ENCODE results near the gene SLC4A2.
"Not testable (repeated sequence)": the region's sequence is repeated elsewhere in the genome, so short reads cannot be mapped to it uniquely, and the experiment has no call there.

Gene SLC4A2

GRCh38 chr7:151026771-151027727 is 32.3 kb upstream of the SLC4A2 start:
- H3K36me3 ChIP-seq (ENCODE audit: control insufficient read depth, insufficient read depth, low read length); H3K4me3 ChIP-seq (ENCODE audit: low read length); H3K27me3 ChIP-seq (ENCODE audit: control insufficient read depth, insufficient read depth, low read length); H3K9me3 ChIP-seq (ENCODE audit: control insufficient read depth, low read length): not testable (repeated sequence)
- Histone ChIP-seq H3K9ac (ENCODE audit: low read length) (peak overlapping the region; percentile 62), H3K4me1 (ENCODE audit: control insufficient read depth, insufficient read depth, low read length) (peaks cover 19% of the 10 kb centered on the region)

- not testable (repeated sequence) for H3K27me3 ChIP-seq (ENCODE audit: control insufficient read depth, insufficient read depth, low read length); H3K9me3 ChIP-seq (ENCODE audit: control insufficient read depth, low read length); H3K36me3 ChIP-seq (ENCODE audit: control insufficient read depth, insufficient read depth, low read length)
- Histone ChIP-seq H3K4me3 (ENCODE audit: low read length) (peak overlapping the region; percentile 29), H3K9ac (ENCODE audit: low read length) (peak overlapping the region; percentile 62), H3K4me1 (ENCODE audit: control insufficient read depth, insufficient read depth, low read length) (peaks cover 19% of the 10 kb centered on the region)
Measured at GRCh38 chr7:151027728-151028130, 31.7 kb upstream of the SLC4A2 start.

DNA sequence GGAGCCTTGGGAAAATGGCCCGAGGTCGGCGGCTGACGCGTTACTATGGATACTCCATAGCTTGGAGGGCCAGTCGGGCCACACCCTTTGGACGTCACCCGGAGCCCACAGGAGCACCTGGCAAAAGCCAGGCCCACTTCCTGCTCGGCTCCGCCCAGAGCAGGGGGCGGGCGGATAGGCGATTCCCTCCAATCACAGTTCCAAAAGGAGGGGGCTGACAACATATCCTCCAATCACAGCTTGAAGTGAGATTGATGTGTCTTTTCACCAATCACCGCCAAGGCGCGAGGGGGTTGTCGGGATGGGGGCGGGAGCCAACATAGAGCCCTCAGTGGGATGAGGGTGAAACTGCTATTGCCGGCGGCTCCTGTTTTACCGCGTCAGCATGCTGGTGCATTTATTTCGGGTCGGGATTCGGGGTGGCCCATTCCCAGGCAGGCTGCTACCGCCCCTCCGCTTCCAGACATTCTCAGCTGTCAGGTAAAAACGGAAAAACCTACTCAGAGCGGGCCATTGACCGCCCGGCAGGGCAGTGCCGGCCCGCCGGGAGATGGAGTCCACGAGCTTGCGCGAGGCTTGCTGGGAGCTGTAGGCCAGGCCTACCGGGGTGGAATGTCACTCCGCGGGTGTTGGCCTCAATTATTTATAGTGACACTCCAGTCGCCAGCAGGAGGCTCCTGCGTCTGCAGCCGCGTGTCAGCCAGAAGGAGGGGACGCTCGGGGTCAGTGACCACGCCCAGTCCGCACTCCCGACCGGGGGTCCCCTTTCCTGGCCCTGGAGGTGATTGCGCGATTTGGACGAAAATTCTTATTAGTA is 31.1 kb upstream of the SLC4A2 start, which contains the start of gene ABCB8:
Gene ABCB8, plus strand, starts transcription at position 320 of the 817 bp plus-strand sequence. Its CDS starts 66 bp downstream, at position 386.
- peak within 1 kb of the TSS; percentile 99 for H3K4me3 ChIP-seq (ENCODE audit: low read length)
- no peaks in the 10 kb centered on the region for H3K27me3 ChIP-seq (ENCODE audit: control insufficient read depth, insufficient read depth, low read length)
- no peaks in the 10 kb centered on the region for H3K36me3 ChIP-seq (ENCODE audit: control insufficient read depth, insufficient read depth, low read length)
- H3K9me3 ChIP-seq (ENCODE audit: control insufficient read depth, low read length) = no peaks in the 10 kb centered on the region
- H3K4me1 ChIP-seq (ENCODE audit: control insufficient read depth, insufficient read depth, low read length) = peaks cover 19% of the 10 kb centered on the region
- H3K9ac ChIP-seq (ENCODE audit: low read length) = peak within 1 kb of the TSS; percentile 62

DNA sequence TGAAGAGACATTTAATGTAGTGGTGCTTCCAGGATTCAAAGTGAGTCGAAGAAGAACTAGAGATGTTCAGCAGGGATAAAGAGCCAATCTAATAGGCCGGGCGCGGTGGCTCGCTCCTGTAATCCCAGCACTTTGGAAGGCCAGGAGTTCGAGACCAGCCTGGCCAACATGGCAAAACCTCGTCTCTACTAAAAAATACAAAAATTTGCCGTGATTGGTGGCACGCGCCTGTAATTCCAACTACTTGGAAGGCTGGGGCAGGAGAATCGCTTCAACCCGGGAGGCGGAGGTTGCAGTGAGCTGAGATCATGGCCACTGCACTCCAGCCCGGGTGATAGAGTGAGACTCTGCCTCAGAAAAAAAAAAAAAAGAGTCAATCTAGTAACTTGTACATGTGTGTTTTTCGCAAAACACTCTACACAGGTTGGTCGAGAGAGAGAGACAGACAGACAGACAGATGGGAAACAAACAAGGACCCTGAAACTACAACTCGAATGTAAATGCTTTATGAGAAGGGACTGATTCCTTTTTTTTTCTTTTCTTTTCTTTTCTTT is 30.4 kb upstream of the SLC4A2 start:
- peak overlapping the region; percentile 99 for H3K4me3 ChIP-seq (ENCODE audit: low read length)
- H3K9ac ChIP-seq (ENCODE audit: low read length) = peak overlapping the region; percentile 62
- no peaks in the 10 kb centered on the region for H3K27me3 ChIP-seq (ENCODE audit: control insufficient read depth, insufficient read depth, low read length)
- H3K4me1 ChIP-seq (ENCODE audit: control insufficient read depth, insufficient read depth, low read length) = peaks cover 19% of the 10 kb centered on the region
- H3K36me3 ChIP-seq (ENCODE audit: control insufficient read depth, insufficient read depth, low read length) = no peaks in the 10 kb centered on the region
- no peaks in the 10 kb centered on the region for H3K9me3 ChIP-seq (ENCODE audit: control insufficient read depth, low read length)

DNA sequence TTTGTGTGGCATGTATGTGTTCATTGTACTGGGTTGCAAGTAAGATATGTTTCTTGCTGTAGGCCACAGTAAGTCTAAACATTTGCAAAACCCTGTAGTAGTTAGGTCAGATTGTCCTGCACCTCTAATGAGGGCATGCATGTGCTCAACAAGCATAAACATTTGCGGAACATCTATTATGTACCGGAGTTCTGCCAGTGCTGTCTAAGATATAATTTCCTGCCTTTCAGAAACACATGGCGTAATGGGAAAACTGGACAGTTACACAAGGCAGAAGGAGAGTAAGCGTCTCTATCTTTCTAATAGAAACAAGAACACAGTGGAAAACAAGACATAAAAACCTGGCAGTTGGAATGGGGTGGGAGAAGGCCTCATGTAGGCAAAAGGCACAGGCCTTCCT is 28.4 kb upstream of the SLC4A2 start:
- H3K9me3 ChIP-seq (ENCODE audit: control insufficient read depth, low read length) = no peaks in the 10 kb centered on the region
- no peaks in the 10 kb centered on the region for H3K27me3 ChIP-seq (ENCODE audit: control insufficient read depth, insufficient read depth, low read length)
- H3K4me3 ChIP-seq (ENCODE audit: low read length) = no peak overlapping the region
- peaks cover 19% of the 10 kb centered on the region for H3K4me1 ChIP-seq (ENCODE audit: control insufficient read depth, insufficient read depth, low read length)
- no peaks in the 10 kb centered on the region for H3K36me3 ChIP-seq (ENCODE audit: control insufficient read depth, insufficient read depth, low read length)
- H3K9ac ChIP-seq (ENCODE audit: low read length) = no peak overlapping the region

- Histone ChIP-seq H3K9ac (ENCODE audit: low read length) (no peak overlapping the region), H3K4me3 (ENCODE audit: low read length) (no peak overlapping the region), H3K36me3 (ENCODE audit: control insufficient read depth, insufficient read depth, low read length) (no peaks in the 10 kb centered on the region), H3K9me3 (ENCODE audit: control insufficient read depth, low read length) (no peaks in the 10 kb centered on the region), H3K27me3 (ENCODE audit: control insufficient read depth, insufficient read depth, low read length) (no peaks in the 10 kb centered on the region), H3K4me1 (ENCODE audit: control insufficient read depth, insufficient read depth, low read length) (peaks cover 3% of the 10 kb centered on the region)
Measured at GRCh38 chr7:151032936-151033863, 26.2 kb upstream of the SLC4A2 start.

DNA sequence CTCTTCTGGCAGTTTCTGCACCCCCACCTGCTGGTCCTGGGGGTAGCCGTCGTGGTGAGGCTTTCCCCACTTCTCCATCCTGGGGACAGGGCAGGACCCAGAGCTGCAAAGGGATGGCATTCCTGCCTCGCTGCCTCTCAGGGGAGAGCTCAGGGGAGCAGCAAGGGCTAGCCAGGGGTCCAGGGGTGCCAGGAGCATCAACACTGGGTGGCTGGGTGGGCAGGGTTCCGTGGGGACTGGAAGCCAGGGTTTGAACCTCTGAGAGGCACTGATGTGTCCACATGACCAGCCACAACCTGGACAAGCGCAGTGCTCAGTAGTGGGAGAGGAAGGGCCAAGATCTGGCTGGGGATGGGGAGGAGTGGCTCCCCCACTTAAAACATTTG is 25.5 kb upstream of the SLC4A2 start:
- H3K9me3 ChIP-seq (ENCODE audit: control insufficient read depth, low read length) = no peaks in the 10 kb centered on the region
- H3K4me1 ChIP-seq (ENCODE audit: control insufficient read depth, insufficient read depth, low read length) = peaks cover 9% of the 10 kb centered on the region
- H3K9ac ChIP-seq (ENCODE audit: low read length) = no peak overlapping the region
- H3K36me3 ChIP-seq (ENCODE audit: control insufficient read depth, insufficient read depth, low read length) = no peaks in the 10 kb centered on the region
- no peaks in the 10 kb centered on the region for H3K27me3 ChIP-seq (ENCODE audit: control insufficient read depth, insufficient read depth, low read length)
- no peak overlapping the region for H3K4me3 ChIP-seq (ENCODE audit: low read length)

- Histone ChIP-seq H3K36me3 (ENCODE audit: control insufficient read depth, insufficient read depth, low read length) (no peaks in the 10 kb centered on the region), H3K4me3 (ENCODE audit: low read length) (no peak overlapping the region), H3K9me3 (ENCODE audit: control insufficient read depth, low read length) (no peaks in the 10 kb centered on the region), H3K4me1 (ENCODE audit: control insufficient read depth, insufficient read depth, low read length) (peaks cover 12% of the 10 kb centered on the region), H3K27me3 (ENCODE audit: control insufficient read depth, insufficient read depth, low read length) (no peaks in the 10 kb centered on the region), H3K9ac (ENCODE audit: low read length) (no peak overlapping the region)
Measured at GRCh38 chr7:151034312-151035025, 24.9 kb upstream of the SLC4A2 start.

DNA sequence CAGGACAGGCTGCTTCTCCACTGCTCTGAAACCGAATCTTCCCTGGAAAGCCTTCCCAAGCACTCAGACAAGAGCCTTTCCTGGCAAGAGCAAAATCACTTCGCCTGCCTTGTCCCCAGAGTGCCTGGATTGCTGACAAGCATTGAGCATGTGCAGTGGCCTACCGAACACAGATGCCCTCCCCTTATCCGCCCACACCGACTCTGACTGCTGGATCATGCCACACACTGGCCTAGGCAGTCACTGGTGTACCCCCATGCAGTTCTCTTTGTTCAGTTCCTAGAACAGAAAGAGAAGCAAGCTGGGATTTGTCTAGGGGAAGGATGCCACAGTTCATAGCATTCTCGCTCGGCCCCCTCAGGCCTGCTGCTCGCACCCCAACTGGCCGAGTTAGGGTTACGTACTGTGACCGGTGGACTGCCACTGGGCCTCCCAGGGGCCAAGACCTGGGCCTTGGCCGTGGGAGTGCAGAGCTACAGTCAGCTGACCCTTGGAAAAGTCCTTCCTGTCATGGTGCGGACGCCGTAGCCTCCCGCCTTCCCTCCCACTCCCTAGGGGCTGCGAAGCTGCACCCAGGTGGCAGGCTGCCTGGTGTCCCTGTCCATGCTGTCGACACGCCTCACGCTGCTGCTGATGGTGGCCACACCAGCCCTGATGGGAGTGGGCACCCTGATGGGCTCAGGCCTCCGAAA is 24.2 kb upstream of the SLC4A2 start:
- no peaks in the 10 kb centered on the region for H3K36me3 ChIP-seq (ENCODE audit: control insufficient read depth, insufficient read depth, low read length)
- H3K9me3 ChIP-seq (ENCODE audit: control insufficient read depth, low read length) = no peaks in the 10 kb centered on the region
- H3K4me1 ChIP-seq (ENCODE audit: control insufficient read depth, insufficient read depth, low read length) = peaks cover 19% of the 10 kb centered on the region
- H3K9ac ChIP-seq (ENCODE audit: low read length) = no peak overlapping the region
- no peaks in the 10 kb centered on the region for H3K27me3 ChIP-seq (ENCODE audit: control insufficient read depth, insufficient read depth, low read length)
- no peak overlapping the region for H3K4me3 ChIP-seq (ENCODE audit: low read length)

DNA sequence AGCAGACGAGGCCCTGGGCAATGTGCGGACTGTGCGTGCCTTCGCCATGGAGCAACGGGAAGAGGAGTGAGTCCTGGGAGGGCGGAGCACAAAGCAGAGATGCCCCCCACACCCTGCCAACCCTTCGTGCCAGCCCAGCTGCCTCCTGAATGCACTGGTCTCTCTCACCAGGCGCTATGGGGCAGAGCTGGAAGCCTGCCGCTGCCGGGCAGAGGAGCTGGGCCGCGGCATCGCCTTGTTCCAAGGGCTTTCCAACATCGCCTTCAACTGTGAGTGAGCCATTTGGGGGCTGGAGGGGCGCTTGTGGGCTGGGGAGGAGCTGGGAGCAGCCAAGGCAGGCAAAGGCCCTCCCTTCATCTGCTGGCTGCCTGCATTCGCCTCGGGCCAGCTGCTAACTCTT is 23.5 kb upstream of the SLC4A2 start:
- Histone ChIP-seq H3K27me3 (ENCODE audit: control insufficient read depth, insufficient read depth, low read length) (no peaks in the 10 kb centered on the region), H3K9me3 (ENCODE audit: control insufficient read depth, low read length) (no peaks in the 10 kb centered on the region), H3K4me3 (ENCODE audit: low read length) (no peak overlapping the region), H3K9ac (ENCODE audit: low read length) (no peak overlapping the region), H3K4me1 (ENCODE audit: control insufficient read depth, insufficient read depth, low read length) (peaks cover 23% of the 10 kb centered on the region), H3K36me3 (ENCODE audit: control insufficient read depth, insufficient read depth, low read length) (no peaks in the 10 kb centered on the region)
